Hepatocyte (in vitro differentiated cells): Measurements from ENCODE around the gene CCDC157.

Experiments used
- CTCF ChIP-seq: fragments of 200-600 bp; sonication (generic); IDR thresholded peaks from 2 replicates; pipeline ENCODE4 v1.5.1; 2016; ENCODE audit warnings: antibody characterized with exemption, mild to moderate bottlenecking; ENCODE audit not compliant: poor library complexity
- EZH2 ChIP-seq: fragments of 200-600 bp; sonication (generic); IDR thresholded peaks from 2 replicates; pipeline ENCODE4 v1.6.1; 2016; ENCODE audit warnings: antibody characterized with exemption, mild to moderate bottlenecking, borderline replicate concordance

GRCh38 chr22:30425616-30426387, 69.0 kb downstream of the CCDC157 start, which contains the start of gene MTFP1:
- no peak for TF ChIP-seq CTCF
- no peak for TF ChIP-seq EZH2
